Adrenal gland (tissue), 12 donors: Measurements from ENCODE around the gene ADGRL2. TPM values are rescaled to one million over a fixed set of nuclear protein-coding genes. Genes with fewer than 3 reads are reported as not detected.

Experiments used
- DNase-seq, 7 donors: peaks; one replicate each; pipeline ENCODE4 v3.0.0-alpha.2; 2019 to 2020
- H3K27ac ChIP-seq, 5 donors: fragments of 200-600 bp; sonication (generic) in 4 of 5; 1 replicate in 3 of 5; 2 replicates in 2 of 5; pipeline versions ENCODE4 v1.5.1 to v1.8.0; 2016 to 2020; ENCODE audit warnings: mild to moderate bottlenecking in 1 of 5
- H3K27me3 ChIP-seq: fragments of 200-600 bp; 2 replicates; pipeline ENCODE4 v1.8.0; 2021
- H3K36me3 ChIP-seq, 2 donors: fragments of 200-600 bp; replicated peaks in 1 of 2; 1 replicate in 1 of 2; 2 replicates in 1 of 2; pipeline versions ENCODE4 v1.5.1 to v1.8.0; 2018 to 2022
- H3K4me1 ChIP-seq, 2 donors: fragments of 200-600 bp; replicated peaks in 1 of 2; 1 replicate in 1 of 2; 2 replicates in 1 of 2; pipeline versions ENCODE4 v1.5.1 to v1.8.0; 2018 to 2021
- H3K4me3 ChIP-seq, 4 donors: fragments of 200-600 bp; sonication (generic) in 3 of 4; one replicate each; pipeline ENCODE4 v1.5.1; 2016 to 2018
- H3K9me3 ChIP-seq, 3 donors: fragments of 200-600 bp; sonication (generic) in 1 of 3; replicated peaks in 1 of 3; 1 replicate in 2 of 3; 2 replicates in 1 of 3; pipeline versions ENCODE4 v1.5.1 to v1.8.0; 2016 to 2021
- POLR2A ChIP-seq, 2 donors: fragments of 450-650 bp; IDR thresholded peaks; one replicate each; pipeline ENCODE4 v1.6.1; 2017; ENCODE audit warnings: antibody characterized with exemption in 2 of 2, mild to moderate bottlenecking in 2 of 2, moderate library complexity in 1 of 2
- WGBS, 4 donors: extraction: QIAGEN DNeasy Blood & Tissue Kit in 2 of 4; methylation state at CpG; one replicate each; pipeline versions ENCODE4 v1.1.5 to v1.1.7; 2013 to 2017; 5-methylcytosine and 5-hydroxymethylcytosine counted together
- intact Hi-C, 2 donors: fragments of 100-400 bp; cut with DNase I; formaldehyde crosslinking; loops; one replicate each; pipeline versions ENCODE4 v1.14.1 to v1.15.0; 2022 to 2023
- polyA plus RNA-seq, 3 donors: library from polyadenylated mRNA; stranded (reverse); fragments of 200-250 nt in 2 of 3; fragments of 350-450 nt in 1 of 3; fragmentation: Illumina TruSeq in 1 of 3; extraction: RNeasy Lipid Tissue Mini Kit (QIAGEN cat#74804) in 1 of 3; gene quantifications; one replicate each; pipeline ENCODE4 v1.2.3, GENCODE V29; 2013 to 2014
- total RNA-seq, 9 donors: library from RNA; depleted of rRNA in 4 of 9; stranded (reverse); fragments of >200 nt in 4 of 9; fragments of 120-200 nt in 1 of 9; fragmentation: NEBNext Ultra II Directional in 1 of 9; extraction: Animal tissue kit (Norgen Biotek cat#: 25700) in 1 of 9; gene quantifications; one replicate each; pipeline versions ENCODE4 v1.1.0 to v1.2.4, GENCODE V29; 2013 to 2023
- TF ChIP-seq, protein P1 (sequence below), 6 experiments: fragments of 450-650 bp in 4 of 6; fragments of 200-600 bp in 2 of 6; sonication (generic) in 1 of 6; IDR thresholded peaks; 1 replicate in 5 of 6; 2 replicates in 1 of 6; pipeline versions ENCODE4 v1.5.1 to v1.8.0; 2016 to 2021; ENCODE audit warnings: antibody characterized with exemption in 6 of 6, mild to moderate bottlenecking in 2 of 6, moderate library complexity in 1 of 6
- donor health status: healthy with polysubstance abuse.
- donor health status: Bipolar disorder and iron deficiency.
- donor health status: DM: yes; HTN: yes; CAD: no.
- donor health status: DM: no; HTN: no; CAD: no.
- donor health status: DM: no; HTN: no; CAD: no.
- donor health status: DM: yes; HTN: yes; CAD: no.

Gene ADGRL2
- total and polyA plus RNA-seq, 12 donors: 24.2 to 170 (median 58.9) TPM

DNA sequence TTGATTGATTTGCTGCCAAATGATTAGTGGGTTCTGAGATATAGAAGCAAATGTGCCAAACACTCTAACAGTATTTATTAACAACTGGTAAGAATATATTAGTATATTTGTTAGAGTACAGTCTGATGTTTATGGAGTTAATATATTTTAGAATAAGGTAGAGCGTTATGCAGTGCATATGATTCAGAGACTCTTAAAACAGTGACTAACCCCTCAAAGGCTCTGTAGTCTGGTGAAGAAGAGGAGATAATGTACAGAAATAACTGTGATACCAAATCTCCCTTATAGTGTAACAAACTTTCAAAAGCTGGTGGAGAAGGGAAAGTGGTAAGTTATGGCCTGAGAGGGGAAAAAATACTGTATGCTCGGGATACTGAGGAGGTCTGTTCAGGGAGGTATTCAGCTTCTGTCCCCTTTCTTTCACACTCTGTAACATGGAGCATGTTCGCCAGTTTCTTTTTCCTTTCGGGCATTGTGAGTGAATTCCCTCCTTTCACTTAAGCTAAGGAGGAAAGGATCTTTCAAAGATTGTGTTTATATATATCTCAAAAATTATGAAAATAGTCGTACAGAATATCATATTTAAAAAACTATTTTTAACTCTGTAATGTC lies 121.2 kb downstream of the ADGRL2 start:
- Histone ChIP-seq H3K27ac (no peak overlapping the region), H3K27me3 (no peaks in the 10 kb centered on the region), H3K9me3 (no peaks in the 10 kb centered on the region), H3K4me1 (peaks cover 11 to 35% of the 10 kb centered on the region in 2 donors), H3K36me3 (no peaks in the 10 kb centered on the region), H3K4me3 (peak overlapping the region in 1 of 4 donors; percentile 13)
- 38 to 58% (median 54%) methylated on average over 5 of the region's 5 CpGs for WGBS, 4 donors
- TF ChIP-seq, protein P1, sequence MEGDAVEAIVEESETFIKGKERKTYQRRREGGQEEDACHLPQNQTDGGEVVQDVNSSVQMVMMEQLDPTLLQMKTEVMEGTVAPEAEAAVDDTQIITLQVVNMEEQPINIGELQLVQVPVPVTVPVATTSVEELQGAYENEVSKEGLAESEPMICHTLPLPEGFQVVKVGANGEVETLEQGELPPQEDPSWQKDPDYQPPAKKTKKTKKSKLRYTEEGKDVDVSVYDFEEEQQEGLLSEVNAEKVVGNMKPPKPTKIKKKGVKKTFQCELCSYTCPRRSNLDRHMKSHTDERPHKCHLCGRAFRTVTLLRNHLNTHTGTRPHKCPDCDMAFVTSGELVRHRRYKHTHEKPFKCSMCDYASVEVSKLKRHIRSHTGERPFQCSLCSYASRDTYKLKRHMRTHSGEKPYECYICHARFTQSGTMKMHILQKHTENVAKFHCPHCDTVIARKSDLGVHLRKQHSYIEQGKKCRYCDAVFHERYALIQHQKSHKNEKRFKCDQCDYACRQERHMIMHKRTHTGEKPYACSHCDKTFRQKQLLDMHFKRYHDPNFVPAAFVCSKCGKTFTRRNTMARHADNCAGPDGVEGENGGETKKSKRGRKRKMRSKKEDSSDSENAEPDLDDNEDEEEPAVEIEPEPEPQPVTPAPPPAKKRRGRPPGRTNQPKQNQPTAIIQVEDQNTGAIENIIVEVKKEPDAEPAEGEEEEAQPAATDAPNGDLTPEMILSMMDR (IDR thresholded peaks at IDR 0.05): no peak
- TF ChIP-seq POLR2A (IDR thresholded peaks at IDR 0.05): no peak
- intact Hi-C loops: no loop called here
- DNase-seq: no peak

DNA sequence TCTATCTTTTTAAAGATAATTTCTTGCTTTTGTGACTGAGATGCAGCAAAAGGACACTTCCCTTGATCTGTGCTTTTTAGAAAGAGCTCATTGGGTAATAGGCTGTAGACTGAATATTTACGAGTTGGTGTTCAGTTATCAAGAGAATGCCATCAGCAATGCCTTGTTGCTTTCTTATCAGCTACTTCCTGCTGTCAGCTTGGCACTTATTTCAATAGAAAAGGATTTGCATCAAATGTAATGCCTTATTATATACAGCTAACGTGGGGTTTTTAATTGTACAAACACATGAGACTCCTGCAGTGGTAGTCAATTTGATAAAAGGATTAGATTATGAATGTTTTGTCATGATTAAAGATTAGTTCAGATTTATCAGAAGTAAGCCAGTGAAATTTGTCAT lies 122.2 kb downstream of the ADGRL2 start:
- no peak for DNase-seq
- WGBS, 4 donors: 23 to 46% (median 31%) methylated on average over 2 of the region's 2 CpGs
- no peak overlapping the region for H3K27ac ChIP-seq
- intact Hi-C loops: no loop called here
- H3K4me3 ChIP-seq: no peak overlapping the region
- TF ChIP-seq POLR2A (IDR thresholded peaks at IDR 0.05): no peak
- TF ChIP-seq, protein P1 (IDR thresholded peaks at IDR 0.05): no peak
- no peaks in the 10 kb centered on the region for H3K36me3 ChIP-seq
- H3K9me3 ChIP-seq: no peaks in the 10 kb centered on the region
- H3K4me1 ChIP-seq: peaks cover 11 to 44% of the 10 kb centered on the region in 2 donors
- no peaks in the 10 kb centered on the region for H3K27me3 ChIP-seq

DNA sequence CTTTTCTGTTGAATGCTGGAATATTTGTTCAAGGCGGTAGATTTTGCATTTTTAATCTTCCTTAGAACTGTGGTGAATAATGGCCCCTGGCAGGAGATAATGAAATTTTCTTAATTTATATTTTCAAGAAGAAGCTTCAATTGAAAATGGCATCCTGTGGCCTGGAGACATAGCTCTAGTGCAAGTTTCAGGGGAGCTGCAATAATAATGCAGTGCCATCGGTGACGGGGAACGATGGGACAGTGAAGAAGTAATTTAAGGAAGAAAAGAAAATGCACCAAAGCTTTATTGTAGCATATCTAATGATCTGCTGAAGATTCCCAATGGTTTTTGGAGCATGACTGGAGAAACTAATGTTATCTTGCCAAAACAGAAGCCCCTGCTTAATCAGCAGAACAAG lies 128.4 kb downstream of the ADGRL2 start:
- Histone ChIP-seq H3K36me3 (no peaks in the 10 kb centered on the region), H3K4me1 (peaks cover 0 to 24% of the 10 kb centered on the region in 2 donors), H3K4me3 (no peak overlapping the region), H3K27ac (no peak overlapping the region), H3K9me3 (no peaks in the 10 kb centered on the region), H3K27me3 (no peaks in the 10 kb centered on the region)
- intact Hi-C loops: no loop called here
- 94 to 96% (median 96%) methylated on average over 4 of the region's 4 CpGs for WGBS, 4 donors
- no peak for TF ChIP-seq POLR2A (IDR thresholded peaks at IDR 0.05)
- no peak for DNase-seq

GRCh38 chr1:81936853-81937252 lies 136.1 kb downstream of the ADGRL2 start:
- 53 to 77% (median 71%) methylated on average over 2 of the region's 2 CpGs for WGBS, 4 donors
- Histone ChIP-seq H3K36me3 (no peaks in the 10 kb centered on the region), H3K27me3 (no peaks in the 10 kb centered on the region), H3K9me3 (no peaks in the 10 kb centered on the region), H3K27ac (no peak overlapping the region), H3K4me1 (peaks cover 0 to 8% of the 10 kb centered on the region in 2 donors), H3K4me3 (no peak overlapping the region)
- DNase-seq: no peak
- TF ChIP-seq, protein P1 (IDR thresholded peaks at IDR 0.05): no peak
- TF ChIP-seq POLR2A (IDR thresholded peaks at IDR 0.05): no peak
- intact Hi-C loops: no loop called here
